ENCODE results near the gene PRELID3B.

The PRELID3B gene

GRCh38 chr20:58994390-58995159 lies 48.0 kb downstream of the PRELID3B start:
- DNase-seq (ENCODE audit: low read depth in 2 of 2) = no peak

- no peak for DNase-seq (ENCODE audit: low read depth in 2 of 2)
Measured at GRCh38 chr20:58993332-58994248, 49.0 kb downstream of the PRELID3B start.

- no peak for DNase-seq (ENCODE audit: low read depth in 2 of 2)
Measured at GRCh38 chr20:58992911-58993310, 49.7 kb downstream of the PRELID3B start.

GRCh38 chr20:58991715-58992114 lies 50.9 kb downstream of the PRELID3B start:
- DNase-seq (ENCODE audit: low read depth in 2 of 2) = no peak

- DNase-seq (ENCODE audit: low read depth in 2 of 2) = no peak
Measured at GRCh38 chr20:58990651-58991445, 51.7 kb downstream of the PRELID3B start.

GRCh38 chr20:58989196-58989595 lies 53.4 kb downstream of the PRELID3B start:
- no peak for DNase-seq (ENCODE audit: low read depth in 2 of 2)

- DNase-seq (ENCODE audit: low read depth in 2 of 2) = no peak
Measured at GRCh38 chr20:58988565-58988882, 54.1 kb downstream of the PRELID3B start.

- DNase-seq (ENCODE audit: low read depth in 2 of 2) = no peak
Measured at GRCh38 chr20:58987790-58988564, 54.6 kb downstream of the PRELID3B start.

- no peak for DNase-seq (ENCODE audit: low read depth in 2 of 2)
Measured at GRCh38 chr20:58986968-58987517, 55.5 kb downstream of the PRELID3B start.

GRCh38 chr20:58986286-58986967 lies 56.2 kb downstream of the PRELID3B start:
- no peak for DNase-seq (ENCODE audit: low read depth in 2 of 2)

- DNase-seq (ENCODE audit: low read depth in 2 of 2) = no peak
Measured at GRCh38 chr20:58985656-58986055, 56.9 kb downstream of the PRELID3B start.

GRCh38 chr20:58984691-58985090 lies 57.9 kb downstream of the PRELID3B start:
- no peak for DNase-seq (ENCODE audit: low read depth in 2 of 2)
